Neuron (in vitro differentiated cells): ENCODE data around the gene METRN.
A peak's percentile ranks its signal among the peaks of the same experiment; 100 is the strongest.

Experiments
- H2AFZ ChIP-seq: one replicate; pipeline ENCODE4 v1.6.1; 2013; ENCODE audit warnings: low read depth, mild to moderate bottlenecking, inconsistent platforms, low read length, moderate library complexity
- H3K27me3 ChIP-seq: one replicate; pipeline ENCODE4 v1.6.1; 2013; ENCODE audit warnings: low read length; ENCODE audit not compliant: insufficient read depth
- H3K36me3 ChIP-seq: one replicate; pipeline ENCODE4 v1.6.1; 2013; ENCODE audit warnings: low read length; ENCODE audit not compliant: insufficient read depth
- H3K4me1 ChIP-seq: one replicate; pipeline ENCODE4 v1.6.1; 2013; ENCODE audit warnings: low read length; ENCODE audit not compliant: insufficient read depth
- H3K4me3 ChIP-seq: 2 replicates; pipeline ENCODE4 v1.5.1; 2013; ENCODE audit warnings: mild to moderate bottlenecking, low read length, moderate library complexity
- H3K9me3 ChIP-seq: one replicate; pipeline ENCODE4 v1.6.1; 2013; ENCODE audit warnings: low read length

METRN gene

DNA sequence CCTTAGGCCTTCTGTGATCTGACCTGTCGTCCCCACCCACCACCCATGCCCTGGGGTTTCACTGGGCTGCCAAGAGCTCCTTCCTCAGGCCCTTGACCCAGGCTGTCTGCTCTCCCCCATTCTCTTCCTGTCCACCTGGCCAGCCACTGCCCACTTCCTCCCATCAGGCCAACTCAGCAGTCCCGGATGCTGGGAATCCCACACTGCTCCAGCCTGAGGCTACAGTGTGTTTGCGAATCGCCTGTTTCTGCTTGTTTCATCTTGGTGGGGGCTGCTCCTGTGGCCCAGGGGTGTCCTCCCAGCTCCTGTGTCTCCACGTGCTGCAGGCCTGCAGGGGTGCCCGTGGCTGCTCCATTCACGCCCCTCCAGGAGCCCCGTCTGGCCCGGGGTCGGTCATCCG lies 839 bp upstream of the METRN start:
- peaks cover 13% of the 10 kb centered on the region for H3K36me3 ChIP-seq
- no peak overlapping the region for H3K4me3 ChIP-seq
- peaks cover 61% of the 10 kb centered on the region for H3K4me1 ChIP-seq
- no peaks in the 10 kb centered on the region for H3K27me3 ChIP-seq
- H3K9me3 ChIP-seq: no peaks in the 10 kb centered on the region
- H2AFZ ChIP-seq: no peak overlapping the region

DNA sequence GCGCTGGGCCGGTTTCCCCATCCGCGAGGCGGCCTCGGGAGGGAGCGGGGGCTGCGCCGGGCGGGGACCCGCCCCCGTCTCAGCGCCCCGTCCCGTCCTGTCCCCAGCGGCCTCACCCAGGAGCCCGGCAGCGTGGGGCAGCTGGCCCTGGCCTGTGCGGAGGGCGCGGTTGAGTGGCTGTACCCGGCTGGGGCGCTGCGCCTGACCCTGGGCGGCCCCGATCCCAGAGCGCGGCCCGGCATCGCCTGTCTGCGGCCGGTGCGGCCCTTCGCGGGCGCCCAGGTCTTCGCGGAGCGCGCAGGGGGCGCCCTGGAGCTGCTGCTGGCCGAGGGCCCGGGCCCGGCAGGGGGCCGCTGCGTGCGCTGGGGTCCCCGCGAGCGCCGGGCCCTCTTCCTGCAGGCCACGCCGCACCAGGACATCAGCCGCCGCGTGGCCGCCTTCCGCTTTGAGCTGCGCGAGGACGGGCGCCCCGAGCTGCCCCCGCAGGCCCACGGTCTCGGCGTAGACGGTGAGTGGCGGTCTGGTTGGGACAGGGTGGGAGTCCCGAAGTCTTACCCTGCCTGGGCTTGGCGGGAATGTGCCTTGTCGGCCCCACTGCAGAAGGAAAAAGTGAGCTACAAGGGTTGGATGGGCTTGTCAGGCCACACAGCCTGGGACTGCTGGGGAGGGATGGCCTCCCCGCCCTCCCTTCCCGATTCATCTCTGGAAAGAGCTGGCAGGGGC lies 720 bp downstream of the METRN start:
- Histone ChIP-seq H3K4me1 (peaks cover 59% of the 10 kb centered on the region), H3K4me3 (peak overlapping the region; percentile 76), H3K9me3 (no peaks in the 10 kb centered on the region), H3K27me3 (no peaks in the 10 kb centered on the region), H2AFZ (no peak overlapping the region), H3K36me3 (peaks cover 13% of the 10 kb centered on the region)

DNA sequence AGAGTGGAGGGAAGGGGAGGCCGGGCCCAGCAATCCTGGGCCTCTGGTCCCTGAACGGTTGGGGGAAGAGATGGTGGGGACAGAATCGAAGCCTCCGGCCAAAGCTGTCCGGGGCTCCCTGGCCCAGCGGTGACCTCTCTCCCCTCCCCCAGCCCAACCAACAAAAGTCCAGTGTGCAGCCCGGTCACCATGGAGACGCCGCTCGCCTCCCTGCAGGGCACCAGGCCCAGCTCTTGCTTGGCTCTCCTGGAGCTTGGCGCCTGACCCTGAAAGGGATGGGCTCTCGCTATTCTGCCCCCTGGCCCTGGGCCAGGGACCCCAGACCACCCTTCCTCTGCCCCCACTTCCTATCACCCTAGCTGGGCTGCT lies 1.3 kb downstream of the METRN start:
- Histone ChIP-seq H3K9me3 (no peaks in the 10 kb centered on the region), H3K4me3 (peak overlapping the region; percentile 76), H2AFZ (no peak overlapping the region), H3K36me3 (peaks cover 13% of the 10 kb centered on the region), H3K27me3 (no peaks in the 10 kb centered on the region), H3K4me1 (peaks cover 54% of the 10 kb centered on the region)

DNA sequence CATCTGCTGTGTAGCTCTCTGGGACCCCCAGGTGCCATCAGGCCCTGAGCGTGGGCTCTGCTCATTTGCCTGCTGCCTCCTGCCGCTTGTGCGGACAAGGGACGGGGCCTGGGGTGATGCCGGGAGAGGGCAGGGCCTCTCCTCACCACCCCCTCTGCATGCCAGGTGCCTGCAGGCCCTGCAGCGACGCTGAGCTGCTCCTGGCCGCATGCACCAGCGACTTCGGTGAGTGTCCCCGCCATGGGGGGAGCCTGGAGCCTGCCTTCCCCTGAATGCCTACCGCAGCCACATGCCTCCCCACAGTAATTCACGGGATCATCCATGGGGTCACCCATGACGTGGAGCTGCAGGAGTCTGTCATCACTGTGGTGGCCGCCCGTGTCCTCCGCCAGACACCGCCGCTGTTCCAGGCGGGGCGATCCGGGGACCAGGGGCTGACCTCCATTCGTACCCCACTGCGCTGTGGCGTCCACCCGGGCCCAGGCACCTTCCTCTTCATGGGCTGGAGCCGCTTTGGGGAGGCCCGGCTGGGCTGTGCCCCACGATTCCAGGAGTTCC lies 1.9 kb downstream of the METRN start:
- Histone ChIP-seq H3K9me3 (no peaks in the 10 kb centered on the region), H3K27me3 (no peaks in the 10 kb centered on the region), H3K4me1 (peaks cover 54% of the 10 kb centered on the region), H3K36me3 (peaks cover 13% of the 10 kb centered on the region), H2AFZ (no peak overlapping the region), H3K4me3 (peak overlapping the region; percentile 76)

DNA sequence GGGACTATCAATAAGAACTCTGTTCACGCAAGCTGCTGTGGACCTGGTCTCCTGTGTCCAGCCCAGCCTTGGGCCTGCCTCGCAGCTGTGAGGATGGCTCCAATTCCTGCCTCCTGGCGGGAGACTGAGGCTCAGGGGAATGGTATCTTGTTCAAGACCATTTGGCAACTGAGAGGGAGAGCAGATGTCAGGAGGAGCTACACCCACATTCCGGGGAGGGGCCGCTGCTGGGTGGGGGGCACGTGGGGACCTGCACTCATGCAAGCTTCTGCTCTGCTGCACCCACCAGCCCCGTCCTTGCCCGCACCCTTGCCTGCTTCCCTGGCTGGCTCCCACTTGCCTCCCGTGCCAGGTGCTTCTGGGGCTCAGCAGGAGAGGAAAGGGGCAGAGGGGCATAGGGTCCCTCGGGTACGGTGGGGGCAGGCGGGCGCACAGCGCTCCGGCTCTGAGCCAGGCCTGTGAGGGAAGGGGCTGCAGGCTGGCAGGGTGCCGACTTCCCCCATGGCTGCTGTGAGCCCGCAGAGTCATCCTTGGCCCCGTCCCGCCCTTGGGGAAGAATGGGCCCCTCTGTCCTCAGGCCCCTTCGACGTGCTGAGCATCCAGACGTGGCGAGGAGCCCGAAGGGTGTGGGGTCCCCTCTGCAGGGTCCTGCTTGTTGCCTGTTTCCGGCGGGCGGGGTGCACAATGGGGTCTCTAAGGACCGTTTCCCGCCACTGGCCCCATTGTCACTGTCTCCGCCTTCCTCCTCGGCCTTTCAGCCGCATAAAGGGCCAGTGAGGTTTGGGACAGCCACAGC lies 2.7 kb downstream of the METRN start:
- peaks cover 58% of the 10 kb centered on the region for H3K4me1 ChIP-seq
- no peak overlapping the region for H3K4me3 ChIP-seq
- no peak overlapping the region for H2AFZ ChIP-seq
- H3K9me3 ChIP-seq: no peaks in the 10 kb centered on the region
- peaks cover 13% of the 10 kb centered on the region for H3K36me3 ChIP-seq
- no peaks in the 10 kb centered on the region for H3K27me3 ChIP-seq

DNA sequence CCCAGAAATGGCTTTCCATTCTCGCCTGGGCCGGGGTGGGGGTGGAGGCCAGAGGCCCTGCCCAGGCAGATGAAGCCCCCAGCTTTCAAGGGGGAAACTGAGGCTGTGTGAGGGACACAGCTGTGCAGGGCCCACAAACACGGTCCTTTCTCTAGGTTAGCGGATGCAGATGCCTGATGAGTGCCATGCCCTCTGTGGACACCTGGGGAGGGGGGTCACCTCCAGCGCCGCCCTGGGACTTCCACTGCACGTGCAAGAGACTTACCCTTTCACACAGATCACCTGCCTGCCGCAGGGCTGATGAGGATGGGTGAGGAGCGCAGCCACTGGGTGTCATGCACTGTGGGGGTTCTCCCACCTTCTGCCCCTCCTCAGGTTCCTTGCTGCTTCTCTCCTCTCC lies 3.5 kb downstream of the METRN start:
- no peaks in the 10 kb centered on the region for H3K27me3 ChIP-seq
- H3K9me3 ChIP-seq: no peaks in the 10 kb centered on the region
- peaks cover 58% of the 10 kb centered on the region for H3K4me1 ChIP-seq
- peaks cover 13% of the 10 kb centered on the region for H3K36me3 ChIP-seq
- H2AFZ ChIP-seq: no peak overlapping the region
- no peak overlapping the region for H3K4me3 ChIP-seq

DNA sequence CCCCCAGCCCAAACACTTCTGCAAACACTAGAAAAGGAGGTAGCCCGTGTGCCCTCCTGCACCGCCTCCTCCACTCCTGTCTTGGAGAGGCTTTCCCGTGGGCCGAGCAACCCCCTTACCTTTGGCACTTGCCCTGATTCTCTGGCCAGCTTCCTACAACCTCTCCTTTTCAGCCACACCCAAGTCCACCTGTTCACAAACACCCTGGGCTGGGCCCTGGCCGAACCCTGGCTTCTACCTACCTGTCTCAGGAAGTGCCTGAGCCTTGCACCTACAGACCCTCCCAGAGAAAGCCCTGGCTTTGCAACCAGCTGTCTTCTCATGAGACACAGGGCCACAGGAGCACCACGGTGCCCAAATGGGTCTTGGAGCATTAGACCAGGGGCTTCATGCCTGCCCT lies 4.0 kb downstream of the METRN start:
- no peaks in the 10 kb centered on the region for H3K27me3 ChIP-seq
- H3K4me1 ChIP-seq: peaks cover 58% of the 10 kb centered on the region
- H2AFZ ChIP-seq: no peak overlapping the region
- peaks cover 13% of the 10 kb centered on the region for H3K36me3 ChIP-seq
- no peak overlapping the region for H3K4me3 ChIP-seq
- no peaks in the 10 kb centered on the region for H3K9me3 ChIP-seq

DNA sequence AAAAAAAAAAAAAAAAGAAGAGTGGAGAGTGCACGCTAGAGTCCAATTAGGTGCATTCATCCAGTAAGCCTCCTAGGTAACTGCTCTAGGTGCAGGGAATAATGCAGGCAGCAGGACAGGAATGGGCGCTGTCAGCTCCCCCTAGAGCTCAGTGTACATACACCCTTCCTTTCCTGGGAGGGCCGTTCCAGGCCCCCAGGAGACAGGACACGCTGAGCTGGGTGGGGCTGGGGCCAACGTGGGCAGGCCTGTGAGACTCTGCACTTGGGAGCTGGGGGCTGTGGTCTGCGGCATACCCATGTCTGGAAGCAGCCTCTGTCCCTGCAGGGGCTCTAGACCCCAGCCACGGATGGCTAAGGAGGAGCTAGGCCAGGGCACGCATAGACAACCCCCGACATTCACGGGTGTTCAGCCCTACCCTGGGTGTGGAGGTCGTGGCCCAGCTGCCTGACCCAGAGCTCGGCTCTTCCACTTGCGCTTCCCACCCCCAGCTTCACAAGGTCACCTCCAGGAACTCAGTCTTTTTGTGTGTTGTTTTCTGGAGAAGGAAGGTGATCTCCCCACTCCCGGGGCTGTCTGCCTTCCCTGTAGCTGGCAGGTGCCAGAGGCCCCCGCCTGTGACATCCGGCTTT lies 5.0 kb downstream of the METRN start:
- Histone ChIP-seq H2AFZ (no peak overlapping the region), H3K36me3 (peaks cover 13% of the 10 kb centered on the region), H3K4me3 (peak overlapping the region; percentile 80), H3K27me3 (no peaks in the 10 kb centered on the region), H3K4me1 (peaks cover 50% of the 10 kb centered on the region), H3K9me3 (no peaks in the 10 kb centered on the region)

DNA sequence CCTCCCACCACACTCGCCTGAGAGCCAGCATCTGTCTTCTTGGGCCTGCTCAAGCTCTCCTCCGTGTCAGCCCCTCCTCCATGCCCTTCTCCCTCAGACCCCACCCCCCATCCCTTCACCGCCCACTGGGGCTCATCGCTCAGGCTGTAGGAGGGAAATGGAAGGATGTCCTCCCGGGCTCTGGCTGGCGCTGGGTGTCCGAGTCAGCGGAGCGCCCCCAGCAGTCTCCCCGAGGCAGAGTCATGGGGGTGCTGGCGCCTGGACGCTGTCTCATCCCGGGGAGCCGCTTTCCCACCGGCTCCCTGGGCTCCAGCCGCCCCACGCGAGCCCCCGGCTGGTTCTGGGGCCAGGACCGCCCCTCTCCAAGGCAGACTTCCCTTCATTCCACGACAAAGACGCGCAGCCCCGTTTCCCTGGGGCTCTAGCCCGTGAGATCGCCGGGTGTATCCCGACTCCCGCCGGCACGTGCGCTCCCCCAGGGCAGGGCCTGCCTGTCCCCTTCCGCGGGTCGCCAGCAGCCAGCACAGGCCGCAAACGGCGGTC lies 5.6 kb downstream of the METRN start:
- Histone ChIP-seq H3K9me3 (no peaks in the 10 kb centered on the region), H3K27me3 (no peaks in the 10 kb centered on the region)

DNA sequence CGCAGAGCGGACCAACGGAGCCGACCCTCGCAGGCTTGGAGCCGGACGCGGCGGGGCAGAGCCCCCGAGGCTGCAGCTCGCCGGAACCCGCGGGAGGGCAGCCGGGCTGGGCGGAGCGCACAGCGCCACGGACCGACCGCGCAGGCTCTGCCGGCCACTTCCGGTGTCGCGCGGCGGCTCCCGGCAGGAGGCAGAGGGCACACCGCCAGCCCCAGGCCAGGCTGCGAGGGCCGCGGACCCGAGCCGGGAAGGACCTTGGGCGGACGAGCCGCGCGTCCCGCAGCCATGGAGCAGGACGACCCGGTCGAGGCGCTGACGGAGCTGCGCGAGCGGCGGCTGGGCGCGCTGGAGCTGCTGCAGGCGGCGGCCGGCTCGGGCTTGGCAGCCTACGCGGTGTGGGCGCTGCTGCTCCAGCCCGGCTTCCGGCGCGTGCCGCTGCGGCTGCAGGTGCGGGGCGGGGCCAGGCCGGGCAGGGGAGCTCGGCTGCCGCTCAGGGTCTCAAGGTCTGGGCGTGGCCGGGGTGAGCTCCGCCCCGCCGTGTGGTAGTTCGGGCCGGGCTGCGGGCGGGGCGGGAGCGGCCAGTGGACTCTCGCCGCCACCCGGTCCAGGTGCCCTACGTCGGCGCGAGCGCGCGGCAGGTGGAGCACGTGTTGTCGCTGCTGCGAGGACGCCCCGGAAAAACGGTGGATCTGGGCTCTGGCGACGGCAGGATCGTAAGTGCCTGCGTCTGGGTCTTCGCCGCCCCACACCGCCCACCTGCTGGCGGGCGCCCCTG lies 6.3 kb downstream of the METRN start, which contains the start of gene ANTKMT:
Gene ANTKMT, plus strand, starts transcription at position 157 of the 775 bp plus-strand sequence. Its CDS starts 129 bp downstream, at position 286.
- Histone ChIP-seq H3K36me3 (peaks cover 13% of the 10 kb centered on the region), H3K4me1 (peaks cover 50% of the 10 kb centered on the region), H2AFZ (peak within 1 kb of the TSS; percentile 49), H3K4me3 (peak within 1 kb of the TSS; percentile 80), H3K9me3 (no peaks in the 10 kb centered on the region), H3K27me3 (no peaks in the 10 kb centered on the region)

More for the DNA sequence above, 5.6 kb downstream of the METRN start:
- Histone ChIP-seq H2AFZ (peak overlapping the region; percentile 49), H3K36me3 (peaks cover 13% of the 10 kb centered on the region), H3K4me3 (peak overlapping the region; percentile 80), H3K4me1 (peaks cover 50% of the 10 kb centered on the region)

DNA sequence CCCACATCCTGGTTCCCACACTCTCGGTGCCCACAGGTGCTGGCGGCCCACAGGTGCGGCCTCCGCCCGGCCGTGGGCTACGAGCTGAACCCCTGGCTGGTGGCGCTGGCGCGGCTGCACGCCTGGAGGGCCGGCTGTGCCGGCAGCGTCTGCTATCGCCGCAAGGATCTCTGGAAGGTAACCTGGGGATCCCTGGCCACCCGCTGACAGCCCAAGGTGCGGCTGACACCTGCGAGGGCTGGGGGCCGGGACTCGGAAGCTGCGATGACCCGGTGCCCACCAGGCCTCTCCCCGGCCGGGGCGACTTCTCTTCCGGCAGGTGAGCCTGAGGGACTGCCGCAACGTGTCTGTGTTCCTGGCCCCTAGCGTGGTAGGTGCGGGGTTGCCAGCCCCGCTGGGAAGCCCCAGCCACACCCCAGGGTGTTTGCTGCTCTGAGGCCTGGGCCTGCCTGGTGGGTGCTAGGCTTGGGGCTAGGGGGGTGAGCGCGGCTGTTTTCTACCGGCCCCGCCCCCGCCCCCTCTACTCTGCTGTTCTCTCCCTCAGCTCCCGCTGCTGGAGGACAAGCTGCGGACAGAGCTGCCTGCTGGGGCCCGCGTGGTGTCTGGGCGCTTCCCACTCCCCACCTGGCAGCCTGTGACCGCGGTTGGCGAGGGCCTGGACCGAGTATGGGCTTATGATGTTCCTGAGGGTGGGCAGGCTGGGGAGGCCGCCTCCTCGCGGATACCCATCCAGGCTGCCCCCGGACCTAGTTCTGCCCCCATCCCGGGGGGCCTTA lies 7.0 kb downstream of the METRN start:
- Histone ChIP-seq H2AFZ (no peak overlapping the region), H3K4me1 (peaks cover 43% of the 10 kb centered on the region), H3K9me3 (no peaks in the 10 kb centered on the region), H3K36me3 (peaks cover 10% of the 10 kb centered on the region), H3K4me3 (peak overlapping the region; percentile 80), H3K27me3 (no peaks in the 10 kb centered on the region)
